GM12874 (cell line): ENCODE data around the gene BCR.
A peak's percentile ranks its signal among the peaks of the same experiment; 100 is the strongest.

Experiments used
- TF ChIP-seq, protein P1 (sequence below): IDR thresholded peaks from 2 replicates; pipeline ENCODE4 v1.5.1; 2011; ENCODE audit warnings: low read depth, mild to moderate bottlenecking, control low read depth, low read length, moderate library complexity; ENCODE audit not compliant: insufficient read depth

The BCR gene

DNA sequence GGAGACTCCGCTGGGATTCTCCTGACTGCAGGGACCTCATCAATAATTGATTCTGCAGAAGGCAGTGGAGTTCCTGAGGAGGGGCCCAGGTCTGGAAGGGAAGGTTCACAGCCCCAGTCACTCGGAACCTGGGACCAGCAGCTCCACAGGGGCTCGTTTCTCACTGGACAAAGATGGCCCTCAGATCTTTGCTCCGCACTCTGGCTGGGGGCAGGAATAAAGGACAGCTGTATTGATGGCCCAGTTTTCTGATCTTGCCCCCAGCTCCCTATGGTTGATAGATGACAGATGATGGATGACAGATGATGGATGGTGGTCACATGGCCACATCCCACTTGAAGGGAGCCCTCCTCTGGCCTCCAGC, 11.3 kb upstream of the BCR start:
- TF ChIP-seq, protein P1, sequence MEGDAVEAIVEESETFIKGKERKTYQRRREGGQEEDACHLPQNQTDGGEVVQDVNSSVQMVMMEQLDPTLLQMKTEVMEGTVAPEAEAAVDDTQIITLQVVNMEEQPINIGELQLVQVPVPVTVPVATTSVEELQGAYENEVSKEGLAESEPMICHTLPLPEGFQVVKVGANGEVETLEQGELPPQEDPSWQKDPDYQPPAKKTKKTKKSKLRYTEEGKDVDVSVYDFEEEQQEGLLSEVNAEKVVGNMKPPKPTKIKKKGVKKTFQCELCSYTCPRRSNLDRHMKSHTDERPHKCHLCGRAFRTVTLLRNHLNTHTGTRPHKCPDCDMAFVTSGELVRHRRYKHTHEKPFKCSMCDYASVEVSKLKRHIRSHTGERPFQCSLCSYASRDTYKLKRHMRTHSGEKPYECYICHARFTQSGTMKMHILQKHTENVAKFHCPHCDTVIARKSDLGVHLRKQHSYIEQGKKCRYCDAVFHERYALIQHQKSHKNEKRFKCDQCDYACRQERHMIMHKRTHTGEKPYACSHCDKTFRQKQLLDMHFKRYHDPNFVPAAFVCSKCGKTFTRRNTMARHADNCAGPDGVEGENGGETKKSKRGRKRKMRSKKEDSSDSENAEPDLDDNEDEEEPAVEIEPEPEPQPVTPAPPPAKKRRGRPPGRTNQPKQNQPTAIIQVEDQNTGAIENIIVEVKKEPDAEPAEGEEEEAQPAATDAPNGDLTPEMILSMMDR: no peak

DNA sequence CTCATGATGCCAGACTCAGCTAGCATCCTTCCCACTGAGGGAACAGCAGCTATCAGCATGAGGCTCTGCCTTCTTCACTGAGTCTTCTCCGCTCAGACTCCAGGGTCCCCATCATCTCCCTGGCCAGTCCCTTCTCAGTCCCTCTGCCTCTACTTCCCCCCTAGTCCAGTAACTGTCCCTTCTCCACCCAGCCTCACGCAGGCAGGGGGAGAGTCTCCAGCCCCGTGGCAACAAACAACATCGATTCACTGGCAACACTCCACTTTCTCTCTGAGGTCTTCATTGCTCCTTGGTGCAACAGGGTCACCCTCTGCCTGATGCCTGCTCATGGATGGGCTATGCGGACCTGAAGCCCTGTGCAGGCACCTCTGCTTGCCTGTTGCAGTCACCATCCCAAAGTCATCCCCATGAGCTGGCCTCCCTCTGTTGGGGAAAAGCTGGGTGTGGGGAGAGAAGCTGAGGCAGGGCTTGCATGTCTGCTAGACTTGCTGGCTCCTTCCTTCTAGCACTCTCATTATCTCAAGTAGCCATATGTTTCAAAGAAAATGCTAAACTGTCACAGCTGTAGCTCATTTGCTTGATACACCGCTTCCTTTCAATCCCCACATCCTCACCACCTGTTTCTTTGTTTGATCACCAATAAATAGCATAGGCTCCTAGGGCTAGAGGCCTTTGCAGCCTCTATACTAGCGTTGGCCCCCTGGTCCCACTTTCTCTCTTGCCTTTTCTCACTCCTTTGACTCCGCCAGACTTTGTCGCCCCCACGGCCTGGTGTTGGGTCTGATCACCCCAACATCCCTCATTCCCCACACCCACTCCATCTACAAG, 4.3 kb upstream of the BCR start:
- TF ChIP-seq, protein P1: no peak

DNA sequence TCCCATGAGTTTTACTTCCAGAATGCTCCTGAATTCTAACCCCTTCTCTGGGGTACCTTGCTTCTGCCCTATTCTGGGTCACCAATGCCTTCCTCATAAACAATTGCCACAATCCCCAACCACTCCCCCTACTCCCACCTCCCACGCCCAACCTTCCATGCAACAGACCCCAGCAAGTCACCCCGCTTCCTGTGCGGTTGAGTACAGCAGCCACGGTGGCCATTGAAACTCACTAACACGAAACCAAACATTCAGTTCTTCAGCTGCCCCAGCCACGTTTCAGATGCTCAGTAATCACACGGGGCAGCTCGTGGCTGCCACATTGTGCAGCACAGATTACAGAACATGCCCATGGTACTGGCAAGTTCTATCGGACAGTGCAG, 3.7 kb upstream of the BCR start:
- TF ChIP-seq, protein P1: no peak

DNA sequence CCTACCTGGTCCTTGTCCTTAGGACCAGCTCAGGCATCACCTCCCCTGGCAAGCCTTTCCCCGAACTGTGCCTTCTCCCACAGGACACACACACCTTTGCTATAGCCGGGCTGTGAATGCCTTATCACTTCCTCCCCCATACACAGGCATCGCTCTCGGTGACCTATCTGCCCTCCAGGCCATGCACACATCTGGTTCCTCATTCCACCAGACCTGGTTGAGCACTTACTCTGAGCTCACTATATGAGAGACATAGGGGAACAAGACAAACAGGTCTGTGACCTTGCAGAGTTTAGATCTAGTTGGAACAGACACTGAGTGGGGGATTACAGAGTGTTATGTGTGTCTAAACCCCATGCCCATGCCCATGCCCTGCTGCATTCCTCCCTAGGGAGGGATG, 3.1 kb upstream of the BCR start:
- TF ChIP-seq, protein P1: no peak

DNA sequence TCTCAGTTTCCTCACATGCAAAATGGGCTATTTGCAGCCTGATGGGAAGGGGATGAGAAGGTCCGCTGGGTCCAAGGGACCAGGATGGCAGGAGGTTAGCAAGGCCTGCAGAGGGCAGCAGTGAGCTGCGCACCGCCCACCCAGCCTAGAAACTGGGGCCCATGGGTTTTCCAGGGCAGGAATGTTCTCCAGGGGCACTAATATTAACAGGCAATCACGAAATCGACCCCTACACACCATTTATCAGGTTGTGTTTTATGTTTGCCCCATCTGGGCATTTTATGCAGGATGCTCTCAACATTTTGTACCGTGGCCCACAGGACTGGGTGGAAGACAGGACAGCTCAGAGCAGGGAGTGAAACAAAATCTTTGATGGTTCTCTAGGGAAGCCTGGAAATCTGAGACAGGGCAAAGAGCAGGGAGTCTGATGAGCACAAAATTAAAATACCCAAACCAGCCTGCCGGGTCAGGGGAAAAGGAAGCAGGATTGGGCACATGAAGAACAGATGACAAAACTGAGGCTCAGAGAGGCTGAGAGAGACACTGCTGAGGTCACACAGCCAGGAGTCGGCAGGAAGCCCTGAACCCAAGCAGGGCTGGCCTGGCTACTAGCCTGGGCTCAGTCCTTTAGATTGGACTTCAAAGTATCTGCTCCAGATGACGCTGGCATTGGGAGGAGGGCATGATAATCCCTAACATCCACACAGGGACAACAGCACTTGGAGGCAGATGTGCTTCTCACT, 1.6 kb upstream of the BCR start:
- TF ChIP-seq, protein P1: peak; percentile 98

DNA sequence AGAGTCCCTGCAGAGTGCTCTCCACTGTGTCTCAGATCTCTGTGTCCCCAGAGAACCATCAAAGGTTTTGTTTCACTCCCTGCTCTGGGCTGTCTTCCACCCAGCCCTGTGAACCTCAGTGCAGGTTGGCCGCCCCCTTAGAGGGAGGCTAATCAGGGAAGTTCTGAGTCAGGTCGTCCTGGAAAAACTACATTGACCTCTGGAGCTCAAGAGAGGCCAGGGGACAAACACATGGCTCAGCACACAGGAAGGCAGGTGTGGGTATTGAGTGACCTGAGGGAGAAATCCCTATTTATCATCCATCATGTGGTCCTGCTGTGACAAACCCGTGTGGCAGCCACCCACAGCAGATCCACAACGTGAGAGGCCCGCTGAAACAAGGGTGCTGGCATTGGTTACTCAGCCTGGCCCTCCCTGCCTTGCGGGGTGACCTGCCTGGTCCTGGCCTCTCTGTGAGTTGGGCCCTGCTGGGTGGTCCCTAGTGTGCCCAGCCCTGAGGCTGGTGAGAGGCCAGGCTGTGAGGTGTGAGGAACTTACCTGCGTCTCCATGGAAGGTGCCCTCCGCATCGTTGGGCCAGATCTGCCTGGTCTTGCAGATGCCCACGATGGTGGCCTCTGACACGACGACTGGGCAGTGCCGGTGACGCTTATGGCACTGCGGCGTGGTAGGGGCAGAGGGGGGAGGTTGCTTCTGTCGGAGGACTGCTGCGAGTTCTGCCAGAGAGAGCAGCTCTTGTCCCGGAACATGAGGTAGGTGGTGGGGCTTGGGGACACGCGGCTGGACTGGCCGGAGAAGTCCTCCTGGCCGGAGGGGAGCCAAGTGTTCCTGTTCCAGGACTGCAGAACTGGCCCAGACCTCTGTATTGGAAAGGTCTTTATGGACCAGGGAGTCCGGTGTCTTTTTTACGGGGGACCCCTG, 669 bp upstream of the BCR start:
- TF ChIP-seq, protein P1: no peak
